ENCODE results near the gene XYLT2. TPM values are rescaled to one million over a fixed set of nuclear protein-coding genes. Genes with fewer than 3 reads are reported as not detected.

Gene XYLT2
- total and polyA plus RNA-seq, 10 of the 15 experiments (the other 5 are each of a cell fraction or from before 2014, with no cell fraction given) = 0.82 to 20.6 (median 13.0) TPM

DNA sequence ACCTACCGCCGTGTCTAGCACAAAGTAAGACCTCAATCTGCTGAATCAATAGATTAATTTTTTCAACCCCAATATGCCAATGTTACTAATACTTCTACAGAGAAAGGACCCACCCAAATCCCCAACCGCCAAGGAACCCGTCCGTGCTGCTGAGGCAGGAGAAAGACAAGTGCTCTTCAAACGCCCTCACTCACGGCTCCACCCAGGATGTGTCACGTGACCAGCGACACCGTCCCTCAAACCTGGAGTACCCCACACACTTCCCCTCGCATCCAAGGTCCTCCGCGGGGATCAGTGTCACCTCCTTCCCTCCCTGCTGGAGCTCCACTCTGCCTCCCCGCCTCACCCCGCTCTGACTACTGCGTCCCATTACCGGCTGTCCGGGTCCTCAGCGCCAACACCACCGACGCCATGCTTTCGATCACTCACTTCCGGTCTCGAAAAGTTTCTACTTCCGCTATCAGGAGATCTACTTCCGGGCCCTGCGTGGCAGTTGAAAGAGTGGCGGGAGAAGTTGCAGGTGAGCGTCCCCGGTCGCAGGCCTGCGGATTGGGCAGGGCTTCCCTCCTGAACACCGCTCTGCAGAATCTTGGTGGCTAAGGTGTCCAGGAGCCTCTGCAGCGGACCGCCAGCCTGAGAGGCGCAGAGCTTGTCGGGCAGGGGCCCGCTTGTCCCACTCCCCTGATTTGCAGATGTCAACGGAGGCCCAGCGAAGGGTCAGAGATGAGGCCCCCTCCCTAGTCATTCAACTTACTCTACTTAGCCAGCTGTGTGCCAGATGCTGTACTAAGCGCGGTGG, 27.0 kb downstream of the XYLT2 start, which contains the start of the genes EME1 and MRPL27 (continued):
- TF ChIP-seq ZBTB11 (CRISPR knock-in tag; IDR thresholded peaks at IDR 0.05) (peak; percentile 74), CREB1 (IDR thresholded peaks at IDR 0.05; ENCODE audit: low read depth) (peak; percentile 72), EZH2 (IDR thresholded peaks at IDR 0.05; ENCODE audit: borderline replicate concordance, control insufficient read depth, low read depth, low read length) (no peak), ZNF687 (IDR thresholded peaks at IDR 0.05) (peak; percentile 89), ZBTB4 (CRISPR knock-in tag; IDR thresholded peaks at IDR 0.05) (peak; percentile 91), EGR1 (IDR thresholded peaks at IDR 0.05; ENCODE audit: borderline replicate concordance in 1 of 2, low read depth in 2 of 2, low read length in 2 of 2) (peak in 1 of 2 experiments; percentile 41; a peak in 1 of 3 replicates), SREBF2 (IDR thresholded peaks at IDR 0.05; ENCODE audit: low read length) (0 out of 2 replicates have a peak, but pooled peaks have one; percentile 53), KDM1A (IDR thresholded peaks at IDR 0.05; ENCODE audit: borderline replicate concordance) (no peak), STAT1 (conservative IDR thresholded peaks at IDR 0.05) (0 out of 2 replicates have a peak, but pooled peaks have one; percentile 26), BRCA1 (IDR thresholded peaks at IDR 0.05; ENCODE audit: low read depth, low read length) (no peak), KAT2A (conservative IDR thresholded peaks at IDR 0.05; ENCODE audit: control insufficient read depth, low read depth, low read length) (no peak), ETV6 (conservative IDR thresholded peaks at IDR 0.05 in 1 of 2, IDR thresholded peaks at IDR 0.05 in 1 of 2; ENCODE audit: borderline replicate concordance in 1 of 2, low read depth in 1 of 2) (peak in 1 of 2 experiments; percentile 93; a peak in 2 of 4 replicates), CEBPB (IDR thresholded peaks at IDR 0.05; ENCODE audit: borderline replicate concordance in 1 of 2, low read depth in 2 of 2, low read length in 2 of 2) (no peak)

All from GM12878 (cell line).